A549 (cell line): ENCODE results near the gene TBC1D22A. TPM values are rescaled to one million over a fixed set of nuclear protein-coding genes. Genes with fewer than 3 reads are reported as not detected.

Experiments
- ATAC-seq, 2 experiments: fragments of 200-7000 bp in 1 of 2; fragments of >200 bp in 1 of 2; cut with Nextera tagmentation in 1 of 2; cut with Tn5 transposase in 1 of 2; 3 replicates each; pipeline versions ENCODE4 v1.8.0 to v1.9.1; 2018 to 2020; ENCODE audit warnings: mild to moderate bottlenecking in 1 of 2, moderate library complexity in 1 of 2
- CTCF ChIA-PET: fragments of 300-600 bp; sonication (Branson Sonifier 250); formaldehyde crosslinking; extraction: SDS; loops from one replicate; lab custom pipeline; 2021; ENCODE audit warnings: antibody characterized with exemption, inconsistent platforms; lab: Yijun Ruan, JAX
- POLR2A ChIA-PET: fragments of 350-600 bp; formaldehyde crosslinking; extraction: SDS; loops from one replicate; lab custom pipeline; 2021; ENCODE audit warnings: antibody characterized with exemption, inconsistent platforms; lab: Yijun Ruan, JAX
- DNase-seq, 2 experiments: peaks; one replicate each; pipeline versions ENCODE4 v3.0.0 to v3.0.0-alpha.2; 2011 to 2016; ENCODE audit warnings: low read depth in 1 of 2, low spot score in 1 of 2
- FAIRE-seq: peaks from 2 replicates; lab custom pipeline; 2011; peaks lifted over from hg19 to GRCh38; lab: Jason Lieb, UNC
- H3K27ac ChIP-seq, 2 experiments: fragments of >200 bp; sonication (Bioruptor Twin); formaldehyde crosslinking; 3 replicates each; pipeline ENCODE4 v1.5.1; 2016 to 2017
- H3K4me1 ChIP-seq: fragments of >200 bp; sonication (Bioruptor Twin); formaldehyde crosslinking; 3 replicates; pipeline ENCODE4 v1.6.1; 2016
- H3K4me2 ChIP-seq: fragments of >200 bp; sonication (Bioruptor Twin); formaldehyde crosslinking; 3 replicates; pipeline ENCODE4 v1.6.1; 2016
- H3K4me3 ChIP-seq: fragments of >200 bp; sonication (Bioruptor Twin); formaldehyde crosslinking; 3 replicates; pipeline ENCODE4 v1.5.1; 2016
- H3K9me3 ChIP-seq: fragments of >200 bp; sonication (Bioruptor Twin); formaldehyde crosslinking; 3 replicates; pipeline ENCODE4 v1.6.1; 2016
- ATOH8 ChIP-seq: fragments of 250-450 bp; sonication (Bioruptor Pico); IDR thresholded peaks from 2 replicates; pipeline ENCODE4 v1.5.0; 2020; ENCODE audit warnings: low read depth, mild to moderate bottlenecking, moderate library complexity
- CHD2 ChIP-seq: fragments of 150-350 bp; IDR thresholded peaks from 2 replicates; pipeline ENCODE4 v1.6.1; 2014; ENCODE audit warnings: low read length; ENCODE audit not compliant: partially characterized antibody
- CTCF ChIP-seq: fragments of >200 bp; sonication (Bioruptor Twin); formaldehyde crosslinking; IDR thresholded peaks from 3 replicates; pipeline ENCODE4 v1.5.1; 2016
- E2F6 ChIP-seq: IDR thresholded peaks from 2 replicates; pipeline ENCODE4 v1.6.1; 2012; ENCODE audit warnings: low read depth, borderline replicate concordance
- EHF ChIP-seq: fragments of 250-450 bp; sonication (Bioruptor Pico); IDR thresholded peaks from 2 replicates; pipeline ENCODE4 v1.5.0; 2020; ENCODE audit warnings: mild to moderate bottlenecking
- EP300 ChIP-seq, 2 experiments: fragments of >200 bp; sonication (Bioruptor Twin); formaldehyde crosslinking; IDR thresholded peaks; 2 replicates in 1 of 2; 3 replicates in 1 of 2; pipeline ENCODE4 v1.6.1; 2016 to 2017
- ESRRA ChIP-seq: fragments of 150-350 bp; IDR thresholded peaks from 2 replicates; pipeline ENCODE4 v1.6.1; 2014; ENCODE audit warnings: mild to moderate bottlenecking, low read length, borderline replicate concordance
- FOSB ChIP-seq: fragments of 250-450 bp; sonication (Bioruptor Pico); IDR thresholded peaks from 2 replicates; pipeline ENCODE4 v1.5.0; 2020; ENCODE audit warnings: mild to moderate bottlenecking, moderate library complexity
- FOSL2 ChIP-seq, 2 experiments: fragments of 450-650 bp in 1 of 2; fragments of >200 bp in 1 of 2; sonication (Bioruptor Twin) in 1 of 2; formaldehyde crosslinking; IDR thresholded peaks; 2 replicates each; pipeline versions ENCODE4 v1.5.0 to v1.6.1; 2016 to 2020; ENCODE audit warnings: mild to moderate bottlenecking in 1 of 2, moderate library complexity in 1 of 2
- GATA3 ChIP-seq: IDR thresholded peaks from 2 replicates; pipeline ENCODE4 v1.6.1; 2012; ENCODE audit warnings: borderline replicate concordance
- HES2 ChIP-seq: fragments of >200 bp; sonication (Bioruptor Twin); formaldehyde crosslinking; IDR thresholded peaks from 2 replicates; pipeline ENCODE4 v1.6.1; 2016
- HOXA7 ChIP-seq: fragments of 250-450 bp; sonication (Bioruptor Pico); IDR thresholded peaks from 2 replicates; pipeline ENCODE4 v1.5.0; 2020; ENCODE audit warnings: mild to moderate bottlenecking, moderate library complexity
- HOXB13 ChIP-seq: fragments of 250-450 bp; sonication (Bioruptor Pico); IDR thresholded peaks from 2 replicates; pipeline ENCODE4 v1.5.0; 2020; ENCODE audit warnings: low read depth, mild to moderate bottlenecking, moderate library complexity
- JUNB ChIP-seq: fragments of >200 bp; sonication (Bioruptor Twin); formaldehyde crosslinking; IDR thresholded peaks from 2 replicates; pipeline ENCODE4 v1.6.1; 2016
- MAX ChIP-seq: IDR thresholded peaks from 2 replicates; pipeline ENCODE4 v1.6.1; 2012
- MAZ ChIP-seq: fragments of 150-350 bp; IDR thresholded peaks from 2 replicates; pipeline ENCODE4 v1.6.1; 2014; ENCODE audit warnings: antibody characterized with exemption, low read depth, low read length, borderline replicate concordance
- NFE2L2 ChIP-seq: fragments of 150-350 bp; conservative IDR thresholded peaks from 2 replicates; pipeline ENCODE4 v1.6.1; 2014; ENCODE audit warnings: low read length
- RCOR1 ChIP-seq: fragments of 150-350 bp; IDR thresholded peaks from 2 replicates; pipeline ENCODE4 v1.6.1; 2014; ENCODE audit warnings: antibody characterized with exemption, low read length, low read depth
- RFX5 ChIP-seq: fragments of 450-650 bp; IDR thresholded peaks from 2 replicates; pipeline ENCODE4 v1.7.1; 2014; ENCODE audit warnings: antibody characterized with exemption, mild to moderate bottlenecking, moderate library complexity
- SMC3 ChIP-seq: fragments of >200 bp; sonication (Bioruptor Twin); formaldehyde crosslinking; IDR thresholded peaks from 3 replicates; pipeline ENCODE4 v1.6.1; 2018; ENCODE audit warnings: inconsistent platforms
- USF2 ChIP-seq: fragments of 450-650 bp; IDR thresholded peaks from 2 replicates; pipeline ENCODE4 v1.6.1; 2014; ENCODE audit warnings: antibody characterized with exemption
- ZFP36 ChIP-seq: fragments of 450-650 bp; IDR thresholded peaks from 2 replicates; pipeline ENCODE4 v1.6.1; 2014; ENCODE audit warnings: borderline replicate concordance; ENCODE audit not compliant: partially characterized antibody
- ZNF302 ChIP-seq: fragments of 250-450 bp; sonication (Bioruptor Pico); IDR thresholded peaks from 2 replicates; pipeline ENCODE4 v1.9.0; 2021; ENCODE audit warnings: inconsistent platforms, mild to moderate bottlenecking, moderate library complexity
- WGBS: methylation state at CpG from one replicate; pipeline ENCODE4 v1.1.6; 2017; ENCODE audit errors: missing lambda C conversion rate; 5-methylcytosine and 5-hydroxymethylcytosine counted together
- polyA plus RNA-seq, 4 experiments: library from polyadenylated mRNA; depleted of rRNA in 3 of 4; stranded (reverse); fragments of >200 nt; fragmentation: RNase III in 1 of 4; extraction: RNeasy Plus Mini Kit Qiagen cat#74134 plus additional on column Dnase treatment in 1 of 4; gene quantifications; 2 replicates in 3 of 4; 3 replicates in 1 of 4; pipeline ENCODE4 v1.2.3, GENCODE V29; 2011 to 2017

Gene TBC1D22A
- polyA plus RNA-seq, 2 of the 4 experiments (the other 2 are of a cell fraction), result 8.9 to 10.8 TPM

GRCh38 chr22:46788441-46789172, 26.2 kb downstream of the TBC1D22A start:
- TF ChIP-seq HOXA7 (no peak), JUNB (no peak), EP300 (IDR thresholded peaks at IDR 0.05) (no peak), MAZ (no peak), EHF (no peak), MAX (no peak), CTCF (no peak), CHD2 (no peak)
- Histone ChIP-seq H3K27ac (no peak overlapping the region), H3K4me3 (no peak overlapping the region), H3K4me2 (no peak overlapping the region), H3K4me1 (no peaks in the 10 kb centered on the region; the same call in 2 of the 3 replicates), H3K9me3 (no peaks in the 10 kb centered on the region)
- ATAC-seq (no peak), DNase-seq (no peak), FAIRE-seq (no peak)
- POLR2A ChIA-PET, result no interaction called here
- 86% methylated on average over 9 of the region's 9 CpGs for WGBS
- CTCF ChIA-PET, result interaction anchor here (1.4 kb wide), 1 partner anchor 9 kb away, joined by 5 read pairs; no protein-coding TSS in a partner anchor

- WGBS, result 97% methylated on average over 10 of the region's 10 CpGs
- no peak for ATAC-seq
- no peak overlapping the region for H3K4me3 ChIP-seq
- H3K4me1 ChIP-seq, result no peaks in the 10 kb centered on the region; the same call in 2 of the 3 replicates
- TF ChIP-seq SMC3, result no peak
- TF ChIP-seq FOSL2 (IDR thresholded peaks at IDR 0.05), result no peak
- no peak for TF ChIP-seq FOSL2 (CRISPR knock-in tag; IDR thresholded peaks at IDR 0.05)
- TF ChIP-seq RFX5, result no peak
- TF ChIP-seq EP300 (IDR thresholded peaks at IDR 0.05), result no peak
- no peak for TF ChIP-seq ATOH8 (CRISPR knock-in tag)
- TF ChIP-seq NFE2L2, result no peak
- TF ChIP-seq JUNB, result no peak
- TF ChIP-seq HOXB13 (CRISPR knock-in tag), result no peak
- CTCF ChIA-PET, result no interaction called here
- DNase-seq, result no peak
- POLR2A ChIA-PET, result no interaction called here
- H3K4me2 ChIP-seq, result no peak overlapping the region
- no peak for FAIRE-seq
- H3K9me3 ChIP-seq, result no peaks in the 10 kb centered on the region
- no peak overlapping the region for H3K27ac ChIP-seq
These were observed 27.5 kb downstream of the TBC1D22A start for GRCh38 chr22:46789992-46790391.

- Histone ChIP-seq H3K4me3 (no peak overlapping the region), H3K27ac (no peak overlapping the region), H3K4me2 (no peak overlapping the region), H3K4me1 (no peaks in the 10 kb centered on the region; the same call in 2 of the 3 replicates), H3K9me3 (no peaks in the 10 kb centered on the region)
- CTCF ChIA-PET, result interaction anchor here (1.3 to 4.5 kb wide), 2 partner anchors 11 to 12 kb away, joined by 3 to 34 read pairs; no protein-coding TSS in a partner anchor
- WGBS, result 78% methylated on average over 13 of the region's 13 CpGs
- DNase-seq (no peak), ATAC-seq (no peak), FAIRE-seq (no peak)
- TF ChIP-seq USF2, result no peak
- TF ChIP-seq FOSB (CRISPR knock-in tag), result no peak
- TF ChIP-seq ESRRA, result no peak
- no peak for TF ChIP-seq GATA3
- TF ChIP-seq EHF, result no peak
- no peak for TF ChIP-seq ZFP36
- no peak for TF ChIP-seq ZNF302 (CRISPR knock-in tag)
- TF ChIP-seq HES2, result no peak
- no peak for TF ChIP-seq CHD2
- no peak for TF ChIP-seq RCOR1
- no peak for TF ChIP-seq E2F6
- TF ChIP-seq NFE2L2, result no peak
- POLR2A ChIA-PET, result interaction anchor here (1.3 kb wide), 1 partner anchor 29 kb away, joined by 4 read pairs; the partner anchor contains the start of gene TBC1D22A
These were observed 28.8 kb downstream of the TBC1D22A start for GRCh38 chr22:46791201-46791731.
